ENCODE results near the gene SUPT6H.
A peak's percentile ranks its signal among the peaks of the same experiment; 100 is the strongest.
"Not testable (repeated sequence)": the region's sequence is repeated elsewhere in the genome, so short reads cannot be mapped to it uniquely, and the experiment has no call there.

The SUPT6H gene

GRCh38 chr17:28703552-28704218 is 41.7 kb downstream of the SUPT6H start:
- no peak for DNase-seq

GRCh38 chr17:28704219-28704858 is 42.3 kb downstream of the SUPT6H start:
- DNase-seq: no peak

GRCh38 chr17:28705074-28705659 is 43.2 kb downstream of the SUPT6H start:
- no peak for DNase-seq

GRCh38 chr17:28705728-28706334 is 43.8 kb downstream of the SUPT6H start:
- no peak for DNase-seq

GRCh38 chr17:28706471-28707338 is 44.7 kb downstream of the SUPT6H start:
- no peak for DNase-seq

- DNase-seq: no peak
Measured at GRCh38 chr17:28707339-28707720, 45.3 kb downstream of the SUPT6H start.

- peak; percentile 27 for DNase-seq
Measured at GRCh38 chr17:28710861-28711722, 49.1 kb downstream of the SUPT6H start.

- DNase-seq: no peak
Measured at GRCh38 chr17:28711723-28712031, 49.7 kb downstream of the SUPT6H start, which contains the start of gene PROCA1. PROCA1 (minus strand) TSS chr17:28711888; CDS start chr17:28711660, 228 bp downstream.

- peak; percentile 38 for DNase-seq
Measured at GRCh38 chr17:28712032-28712704, 50.2 kb downstream of the SUPT6H start.

- no peak for DNase-seq
Measured at GRCh38 chr17:28712705-28713415, 50.9 kb downstream of the SUPT6H start.

- DNase-seq: no peak
Measured at GRCh38 chr17:28714281-28714680, 52.3 kb downstream of the SUPT6H start.

- no peak for DNase-seq
Measured at GRCh38 chr17:28715217-28715616, 53.2 kb downstream of the SUPT6H start.

- DNase-seq: no peak
Measured at GRCh38 chr17:28716740-28717577, 55.0 kb downstream of the SUPT6H start.

- peak; percentile 11 for DNase-seq
Measured at GRCh38 chr17:28717578-28718332, 55.8 kb downstream of the SUPT6H start, which contains the start of gene RAB34. RAB34 (minus strand) TSS chr17:28717868; CDS start chr17:28717266, 602 bp downstream.

- DNase-seq: peak; percentile 23
Measured at GRCh38 chr17:28718333-28719020, 56.5 kb downstream of the SUPT6H start.

GRCh38 chr17:28719021-28719433 is 57.0 kb downstream of the SUPT6H start:
- DNase-seq: no peak

GRCh38 chr17:28720247-28720996 is 58.4 kb downstream of the SUPT6H start:
- no peak for DNase-seq

- not testable (repeated sequence) for DNase-seq
Measured at GRCh38 chr17:28720997-28721329, 59.0 kb downstream of the SUPT6H start.

Measured in KG1 (cell line).